WTC11 (cell line): ENCODE measurements around the gene WDR7. TPM values are rescaled to one million over a fixed set of nuclear protein-coding genes. Genes with fewer than 3 reads are reported as not detected.

Source experiments
- ATAC-seq: fragments of 200-7000 bp; cut with Tn5 transposase; 2 replicates; pipeline ENCODE4 v1.10.0; 2021; ENCODE audit warnings: mild to moderate bottlenecking, moderate library complexity
- CTCF ChIA-PET: fragments of 300-600 bp; sonication (Branson Sonifier 250); formaldehyde crosslinking; loops from one replicate; lab custom pipeline; 2021; ENCODE audit warnings: antibody characterized with exemption; lab: Charles Lee
- POLR2A ChIA-PET: fragments of 350-600 bp; sonication (Branson Sonifier 250); formaldehyde crosslinking; loops from one replicate; lab custom pipeline; 2021; ENCODE audit warnings: antibody characterized with exemption; lab: Charles Lee
- DNase-seq: peaks from one replicate; pipeline ENCODE4 v3.0.0; 2021; ENCODE audit warnings: low spot score
- H3K27ac Mint-ChIP-seq: 2 replicates; pipeline ENCODE4 v1.8.0; 2021; ENCODE audit warnings: mixed read lengths
- H3K27me3 Mint-ChIP-seq: 2 replicates; pipeline ENCODE4 v1.8.0; 2021; ENCODE audit warnings: low read depth, mild to moderate bottlenecking, moderate library complexity, mixed read lengths
- H3K36me3 Mint-ChIP-seq: 2 replicates; pipeline ENCODE4 v1.8.0; 2021; ENCODE audit warnings: mixed read lengths
- H3K4me1 Mint-ChIP-seq: 2 replicates; pipeline ENCODE4 v1.8.0; 2022; ENCODE audit warnings: mixed read lengths
- H3K4me3 Mint-ChIP-seq: 2 replicates; pipeline ENCODE4 v1.8.0; 2021; ENCODE audit warnings: mild to moderate bottlenecking, moderate library complexity, mixed read lengths
- H3K9me3 Mint-ChIP-seq: 2 replicates; pipeline ENCODE4 v1.8.0; 2021; ENCODE audit warnings: mixed read lengths
- CBFB ChIP-seq: sonication (generic); formaldehyde crosslinking; IDR thresholded peaks from 2 replicates; pipeline ENCODE4 v1.8.1; 2022; ENCODE audit warnings: mild to moderate bottlenecking, low read depth, missing genetic modification reagents
- ELF4 ChIP-seq: sonication (generic); formaldehyde crosslinking; IDR thresholded peaks from 2 replicates; pipeline ENCODE4 v1.8.1; 2022; ENCODE audit warnings: low read depth, mild to moderate bottlenecking, moderate library complexity, missing genetic modification reagents
- GRHL2 ChIP-seq: fragments of 250-450 bp; sonication (Bioruptor Pico); IDR thresholded peaks from 2 replicates; pipeline ENCODE4 v1.8.0; 2022; ENCODE audit warnings: mild to moderate bottlenecking, moderate library complexity; ENCODE audit not compliant: insufficient replicate concordance, severe bottlenecking
- MXD4 ChIP-seq: fragments of 250-450 bp; sonication (Bioruptor Pico); IDR thresholded peaks from 2 replicates; pipeline ENCODE4 v1.8.0; 2021; ENCODE audit warnings: mild to moderate bottlenecking, moderate library complexity, borderline replicate concordance
- NFATC4 ChIP-seq: fragments of 250-450 bp; sonication (Bioruptor Pico); IDR thresholded peaks from 2 replicates; pipeline ENCODE4 v1.9.0; 2021; ENCODE audit warnings: mild to moderate bottlenecking
- NFYB ChIP-seq: sonication (generic); formaldehyde crosslinking; conservative IDR thresholded peaks from 2 replicates; pipeline ENCODE4 v1.8.0; 2022; ENCODE audit warnings: low read depth, missing genetic modification reagents
- NR2C2 ChIP-seq: sonication (generic); formaldehyde crosslinking; IDR thresholded peaks from 2 replicates; pipeline ENCODE4 v1.8.0; 2022; ENCODE audit warnings: mild to moderate bottlenecking, missing genetic modification reagents
- NR3C1 ChIP-seq: sonication (generic); formaldehyde crosslinking; conservative IDR thresholded peaks from 2 replicates; pipeline ENCODE4 v1.8.1; 2023; ENCODE audit warnings: low read depth, mild to moderate bottlenecking, missing genetic modification reagents
- SMAD3 ChIP-seq: sonication (generic); formaldehyde crosslinking; IDR thresholded peaks from 2 replicates; pipeline ENCODE4 v1.8.0; 2022; ENCODE audit warnings: missing genetic modification reagents, mild to moderate bottlenecking, borderline replicate concordance
- ZNF317 ChIP-seq: sonication (generic); formaldehyde crosslinking; IDR thresholded peaks from 2 replicates; pipeline ENCODE4 v1.8.1; 2023; ENCODE audit warnings: low read depth, mild to moderate bottlenecking, moderate library complexity, missing genetic modification reagents, borderline replicate concordance
- ZNF671 ChIP-seq: fragments of 250-450 bp; sonication (Bioruptor Pico); IDR thresholded peaks from 2 replicates; pipeline ENCODE4 v1.8.0; 2021; ENCODE audit warnings: mild to moderate bottlenecking
- total RNA-seq: library from RNA; stranded (reverse); gene quantifications from 3 replicates; pipeline ENCODE4 v1.2.3, GENCODE V29; 2021
- TF ChIP-seq, protein P1 (sequence below): fragments of 250-450 bp; sonication (Bioruptor Pico); IDR thresholded peaks from 2 replicates; pipeline ENCODE4 v1.9.0; 2021; ENCODE audit warnings: mild to moderate bottlenecking
- TF ChIP-seq, protein P2 (sequence below): sonication (generic); formaldehyde crosslinking; IDR thresholded peaks from 2 replicates; pipeline ENCODE4 v1.8.1; 2023; ENCODE audit warnings: mild to moderate bottlenecking, missing genetic modification reagents, borderline replicate concordance
- TF ChIP-seq, protein P3 (sequence below): fragments of 250-450 bp; sonication (Bioruptor Pico); conservative IDR thresholded peaks from 2 replicates; pipeline ENCODE4 v1.9.0; 2021; ENCODE audit warnings: mild to moderate bottlenecking
- TF ChIP-seq, protein P4 (sequence below): sonication (generic); formaldehyde crosslinking; IDR thresholded peaks from 2 replicates; pipeline ENCODE4 v1.8.0; 2022; ENCODE audit warnings: mild to moderate bottlenecking, missing genetic modification reagents
- TF ChIP-seq, protein P5 (sequence below): sonication (generic); formaldehyde crosslinking; conservative IDR thresholded peaks from 2 replicates; pipeline ENCODE4 v1.8.1; 2022; ENCODE audit warnings: mild to moderate bottlenecking, missing genetic modification reagents
- TF ChIP-seq, protein P6 (sequence below): sonication (generic); formaldehyde crosslinking; IDR thresholded peaks from 2 replicates; pipeline ENCODE4 v1.8.0; 2022; ENCODE audit warnings: mild to moderate bottlenecking, missing genetic modification reagents
- TF ChIP-seq, protein P7 (sequence below): sonication (generic); formaldehyde crosslinking; IDR thresholded peaks from 2 replicates; pipeline ENCODE4 v1.8.0; 2023; ENCODE audit warnings: mild to moderate bottlenecking, missing genetic modification reagents

WDR7 gene
- total RNA-seq, 1 experiment from 2014 or later = 12.2 TPM

DNA sequence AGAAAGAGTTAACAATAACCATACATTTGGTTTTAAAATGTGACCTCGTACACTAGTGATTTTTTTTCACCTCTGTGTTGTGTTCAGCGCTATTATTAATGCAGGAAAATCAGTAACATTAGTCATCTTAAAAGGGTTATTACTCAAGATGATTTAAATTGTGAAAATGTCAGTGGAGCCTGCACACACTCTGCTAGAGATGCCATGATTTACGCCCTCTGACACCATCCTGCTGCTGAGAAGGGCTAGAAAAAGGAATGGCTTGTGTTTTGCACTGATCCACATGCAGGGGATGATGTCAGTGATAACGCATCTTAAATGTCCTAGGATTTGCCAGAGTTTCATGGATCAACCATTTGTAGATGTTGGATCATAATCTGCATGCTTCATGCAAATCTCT, 374.4 kb downstream of the WDR7 start:
- H3K36me3 Mint-ChIP-seq = no peaks in the 10 kb centered on the region
- H3K4me3 Mint-ChIP-seq = no peak overlapping the region
- ATAC-seq = no peak
- ChIA-PET POLR2A (no interaction called here), CTCF (no interaction called here)
- peaks cover 11% of the 10 kb centered on the region for H3K4me1 Mint-ChIP-seq
- no peaks in the 10 kb centered on the region for H3K27me3 Mint-ChIP-seq
- no peak overlapping the region for H3K27ac Mint-ChIP-seq
- TF ChIP-seq ZNF671 (CRISPR knock-in tag) = no peak
- no peaks in the 10 kb centered on the region for H3K9me3 Mint-ChIP-seq
- no peak for DNase-seq

DNA sequence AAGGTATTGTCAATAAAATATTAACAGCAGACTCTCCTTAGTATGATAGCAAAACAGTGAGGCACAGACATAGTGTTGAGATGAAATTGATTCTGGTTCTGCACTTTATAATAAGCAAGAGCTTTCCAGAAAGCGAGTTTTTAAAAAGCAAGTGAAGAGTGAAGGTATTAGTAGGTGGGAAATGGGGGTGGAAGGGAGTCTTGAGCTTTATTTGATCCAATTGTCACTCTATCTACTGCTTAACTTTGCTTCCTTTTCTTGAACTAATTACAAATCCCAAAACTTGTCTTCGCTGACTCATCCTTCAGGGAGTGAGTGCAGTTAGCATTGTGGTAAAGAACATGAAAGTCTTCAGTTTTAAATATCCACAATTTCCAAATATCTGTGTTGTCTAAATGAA, 375.2 kb downstream of the WDR7 start:
- TF ChIP-seq ZNF317 (CRISPR knock-in tag) (no peak), NFYB (CRISPR knock-in tag) (no peak), NR2C2 (CRISPR knock-in tag) (no peak), MXD4 (CRISPR knock-in tag) (no peak)
- TF ChIP-seq, protein P1, sequence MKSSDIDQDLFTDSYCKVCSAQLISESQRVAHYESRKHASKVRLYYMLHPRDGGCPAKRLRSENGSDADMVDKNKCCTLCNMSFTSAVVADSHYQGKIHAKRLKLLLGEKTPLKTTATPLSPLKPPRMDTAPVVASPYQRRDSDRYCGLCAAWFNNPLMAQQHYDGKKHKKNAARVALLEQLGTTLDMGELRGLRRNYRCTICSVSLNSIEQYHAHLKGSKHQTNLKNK = no peak
- TF ChIP-seq, all 79 proteins: peak for 0
- Mint-ChIP-seq H3K27me3 (no peaks in the 10 kb centered on the region), H3K9me3 (no peaks in the 10 kb centered on the region), H3K4me1 (peaks cover 16% of the 10 kb centered on the region), H3K27ac (no peak overlapping the region), H3K36me3 (no peaks in the 10 kb centered on the region), H3K4me3 (no peak overlapping the region)
- ATAC-seq (no peak), DNase-seq (no peak)
- CTCF ChIA-PET = no interaction called here
- POLR2A ChIA-PET = interaction anchor here (0.5 kb wide), 1 partner anchor 9 kb away, joined by 3 read pairs; no protein-coding TSS in a partner anchor

DNA sequence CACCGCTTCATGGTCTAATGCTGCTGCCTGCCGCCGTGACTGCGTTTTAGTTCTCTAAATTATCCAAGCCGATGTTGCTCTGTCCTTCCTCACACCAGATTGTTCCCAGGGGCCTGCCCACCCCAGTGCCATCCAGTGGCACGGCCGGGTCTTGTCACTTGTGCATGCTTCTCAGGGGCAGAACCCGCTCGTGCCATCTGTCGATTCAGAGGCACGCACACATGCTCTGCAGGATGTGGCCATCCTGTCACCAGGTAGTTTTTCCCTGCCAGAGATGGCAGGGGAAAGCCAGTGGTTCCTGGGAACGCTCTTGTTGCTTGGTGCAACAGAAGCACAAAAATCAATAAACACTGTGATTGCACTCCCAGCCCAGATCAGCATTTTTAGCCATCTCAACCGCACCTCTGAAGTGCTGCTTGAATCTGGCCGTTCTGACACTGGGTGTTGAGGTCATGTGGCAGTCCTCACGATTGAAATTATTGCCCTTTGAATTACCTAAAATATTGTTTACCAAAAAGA, 376.1 kb downstream of the WDR7 start:
- CTCF ChIA-PET = no interaction called here
- Mint-ChIP-seq H3K4me3 (no peak overlapping the region), H3K27ac (no peak overlapping the region), H3K4me1 (peaks cover 25% of the 10 kb centered on the region), H3K9me3 (no peaks in the 10 kb centered on the region), H3K27me3 (no peaks in the 10 kb centered on the region), H3K36me3 (no peaks in the 10 kb centered on the region)
- no peak for ATAC-seq
- DNase-seq = no peak
- POLR2A ChIA-PET = no interaction called here
- TF ChIP-seq MXD4 (CRISPR knock-in tag) (no peak), GRHL2 (CRISPR knock-in tag) (no peak), CBFB (CRISPR knock-in tag) (no peak), ELF4 (CRISPR knock-in tag) (no peak), SMAD3 (no peak), NR3C1 (no peak), NFATC4 (CRISPR knock-in tag) (no peak)
- TF ChIP-seq, protein P2, sequence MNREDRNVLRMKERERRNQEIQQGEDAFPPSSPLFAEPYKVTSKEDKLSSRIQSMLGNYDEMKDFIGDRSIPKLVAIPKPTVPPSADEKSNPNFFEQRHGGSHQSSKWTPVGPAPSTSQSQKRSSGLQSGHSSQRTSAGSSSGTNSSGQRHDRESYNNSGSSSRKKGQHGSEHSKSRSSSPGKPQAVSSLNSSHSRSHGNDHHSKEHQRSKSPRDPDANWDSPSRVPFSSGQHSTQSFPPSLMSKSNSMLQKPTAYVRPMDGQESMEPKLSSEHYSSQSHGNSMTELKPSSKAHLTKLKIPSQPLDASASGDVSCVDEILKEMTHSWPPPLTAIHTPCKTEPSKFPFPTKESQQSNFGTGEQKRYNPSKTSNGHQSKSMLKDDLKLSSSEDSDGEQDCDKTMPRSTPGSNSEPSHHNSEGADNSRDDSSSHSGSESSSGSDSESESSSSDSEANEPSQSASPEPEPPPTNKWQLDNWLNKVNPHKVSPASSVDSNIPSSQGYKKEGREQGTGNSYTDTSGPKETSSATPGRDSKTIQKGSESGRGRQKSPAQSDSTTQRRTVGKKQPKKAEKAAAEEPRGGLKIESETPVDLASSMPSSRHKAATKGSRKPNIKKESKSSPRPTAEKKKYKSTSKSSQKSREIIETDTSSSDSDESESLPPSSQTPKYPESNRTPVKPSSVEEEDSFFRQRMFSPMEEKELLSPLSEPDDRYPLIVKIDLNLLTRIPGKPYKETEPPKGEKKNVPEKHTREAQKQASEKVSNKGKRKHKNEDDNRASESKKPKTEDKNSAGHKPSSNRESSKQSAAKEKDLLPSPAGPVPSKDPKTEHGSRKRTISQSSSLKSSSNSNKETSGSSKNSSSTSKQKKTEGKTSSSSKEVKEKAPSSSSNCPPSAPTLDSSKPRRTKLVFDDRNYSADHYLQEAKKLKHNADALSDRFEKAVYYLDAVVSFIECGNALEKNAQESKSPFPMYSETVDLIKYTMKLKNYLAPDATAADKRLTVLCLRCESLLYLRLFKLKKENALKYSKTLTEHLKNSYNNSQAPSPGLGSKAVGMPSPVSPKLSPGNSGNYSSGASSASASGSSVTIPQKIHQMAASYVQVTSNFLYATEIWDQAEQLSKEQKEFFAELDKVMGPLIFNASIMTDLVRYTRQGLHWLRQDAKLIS (CRISPR knock-in tag) = no peak
- TF ChIP-seq, protein P3, sequence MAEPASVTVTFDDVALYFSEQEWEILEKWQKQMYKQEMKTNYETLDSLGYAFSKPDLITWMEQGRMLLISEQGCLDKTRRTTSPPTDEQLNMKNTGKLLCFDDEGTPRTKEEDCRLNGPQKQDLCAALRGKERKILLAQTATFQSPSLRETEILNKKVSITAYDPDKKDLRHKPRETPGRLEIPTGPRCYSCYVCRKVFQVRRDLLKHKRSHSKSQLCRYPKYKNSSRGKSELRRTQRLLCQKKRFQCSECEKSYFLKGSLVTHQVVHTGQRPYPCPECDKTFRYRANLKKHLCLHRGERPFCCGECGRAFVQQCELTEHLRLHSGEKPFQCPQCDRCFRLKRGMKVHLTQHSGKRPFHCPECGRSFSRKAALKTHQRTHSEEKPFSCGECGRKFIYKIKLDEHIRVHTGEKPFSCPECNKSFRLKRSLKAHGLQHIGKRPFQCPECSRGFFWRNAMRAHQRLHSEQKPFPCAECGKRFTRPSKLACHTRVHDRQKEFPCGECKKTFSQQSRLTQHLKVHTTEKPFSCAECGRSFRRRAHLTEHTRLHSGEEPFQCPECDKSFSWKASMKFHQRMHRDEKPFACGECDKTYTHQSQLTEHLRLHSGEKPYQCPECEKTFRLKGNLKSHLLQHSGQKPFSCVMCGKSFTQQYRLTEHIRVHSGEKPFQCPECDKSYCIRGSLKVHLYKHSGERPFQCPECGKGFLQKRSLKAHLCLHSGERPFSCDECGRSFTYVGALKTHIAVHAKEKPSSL (CRISPR knock-in tag) = no peak
- TF ChIP-seq, protein P4, sequence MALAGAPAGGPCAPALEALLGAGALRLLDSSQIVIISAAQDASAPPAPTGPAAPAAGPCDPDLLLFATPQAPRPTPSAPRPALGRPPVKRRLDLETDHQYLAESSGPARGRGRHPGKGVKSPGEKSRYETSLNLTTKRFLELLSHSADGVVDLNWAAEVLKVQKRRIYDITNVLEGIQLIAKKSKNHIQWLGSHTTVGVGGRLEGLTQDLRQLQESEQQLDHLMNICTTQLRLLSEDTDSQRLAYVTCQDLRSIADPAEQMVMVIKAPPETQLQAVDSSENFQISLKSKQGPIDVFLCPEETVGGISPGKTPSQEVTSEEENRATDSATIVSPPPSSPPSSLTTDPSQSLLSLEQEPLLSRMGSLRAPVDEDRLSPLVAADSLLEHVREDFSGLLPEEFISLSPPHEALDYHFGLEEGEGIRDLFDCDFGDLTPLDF (CRISPR knock-in tag) = no peak
- TF ChIP-seq, protein P5, sequence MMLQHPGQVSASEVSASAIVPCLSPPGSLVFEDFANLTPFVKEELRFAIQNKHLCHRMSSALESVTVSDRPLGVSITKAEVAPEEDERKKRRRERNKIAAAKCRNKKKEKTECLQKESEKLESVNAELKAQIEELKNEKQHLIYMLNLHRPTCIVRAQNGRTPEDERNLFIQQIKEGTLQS (CRISPR knock-in tag) = no peak
- TF ChIP-seq, protein P6, sequence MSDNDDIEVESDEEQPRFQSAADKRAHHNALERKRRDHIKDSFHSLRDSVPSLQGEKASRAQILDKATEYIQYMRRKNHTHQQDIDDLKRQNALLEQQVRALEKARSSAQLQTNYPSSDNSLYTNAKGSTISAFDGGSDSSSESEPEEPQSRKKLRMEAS (CRISPR knock-in tag) = no peak
- TF ChIP-seq, protein P7, sequence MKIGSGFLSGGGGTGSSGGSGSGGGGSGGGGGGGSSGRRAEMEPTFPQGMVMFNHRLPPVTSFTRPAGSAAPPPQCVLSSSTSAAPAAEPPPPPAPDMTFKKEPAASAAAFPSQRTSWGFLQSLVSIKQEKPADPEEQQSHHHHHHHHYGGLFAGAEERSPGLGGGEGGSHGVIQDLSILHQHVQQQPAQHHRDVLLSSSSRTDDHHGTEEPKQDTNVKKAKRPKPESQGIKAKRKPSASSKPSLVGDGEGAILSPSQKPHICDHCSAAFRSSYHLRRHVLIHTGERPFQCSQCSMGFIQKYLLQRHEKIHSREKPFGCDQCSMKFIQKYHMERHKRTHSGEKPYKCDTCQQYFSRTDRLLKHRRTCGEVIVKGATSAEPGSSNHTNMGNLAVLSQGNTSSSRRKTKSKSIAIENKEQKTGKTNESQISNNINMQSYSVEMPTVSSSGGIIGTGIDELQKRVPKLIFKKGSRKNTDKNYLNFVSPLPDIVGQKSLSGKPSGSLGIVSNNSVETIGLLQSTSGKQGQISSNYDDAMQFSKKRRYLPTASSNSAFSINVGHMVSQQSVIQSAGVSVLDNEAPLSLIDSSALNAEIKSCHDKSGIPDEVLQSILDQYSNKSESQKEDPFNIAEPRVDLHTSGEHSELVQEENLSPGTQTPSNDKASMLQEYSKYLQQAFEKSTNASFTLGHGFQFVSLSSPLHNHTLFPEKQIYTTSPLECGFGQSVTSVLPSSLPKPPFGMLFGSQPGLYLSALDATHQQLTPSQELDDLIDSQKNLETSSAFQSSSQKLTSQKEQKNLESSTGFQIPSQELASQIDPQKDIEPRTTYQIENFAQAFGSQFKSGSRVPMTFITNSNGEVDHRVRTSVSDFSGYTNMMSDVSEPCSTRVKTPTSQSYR (CRISPR knock-in tag) = no peak
